Colonic mucosa (tissue), 4 donors: Measurements from ENCODE around the gene IL32. TPM values are rescaled to one million over a fixed set of nuclear protein-coding genes. Genes with fewer than 3 reads are reported as not detected.
A peak's percentile ranks its signal among the peaks of the same experiment; 100 is the strongest.

Experiments used
- DNase-seq: peaks from one replicate; pipeline ENCODE4 v3.0.0-alpha.2; 2020
- H3K27ac ChIP-seq: fragments of 200-600 bp; one replicate; pipeline ENCODE4 v1.8.0; 2021
- H3K27me3 ChIP-seq: fragments of 200-600 bp; one replicate; pipeline ENCODE4 v1.8.0; 2021
- H3K36me3 ChIP-seq: fragments of 200-600 bp; one replicate; pipeline ENCODE4 v1.8.0; 2021
- H3K4me1 ChIP-seq: fragments of 200-600 bp; one replicate; pipeline ENCODE4 v1.8.0; 2021; ENCODE audit warnings: mild to moderate bottlenecking
- H3K4me3 ChIP-seq: fragments of 200-600 bp; one replicate; pipeline ENCODE4 v1.8.0; 2021
- H3K9ac ChIP-seq, 2 donors: one replicate each; pipeline ENCODE4 v1.7.0; 2013; ENCODE audit warnings: control low read depth in 2 of 2, low read depth in 2 of 2, low read length in 2 of 2
- H3K9me3 ChIP-seq: fragments of 200-600 bp; one replicate; pipeline ENCODE4 v1.8.0; 2021
- intact Hi-C: fragments of 100-400 bp; cut with DNase I; formaldehyde crosslinking; loops from one replicate; pipeline ENCODE4 v1.14.1; 2022
- total RNA-seq, 2 donors: library from RNA; stranded (reverse); fragmentation: NEBNext Ultra II Directional in 1 of 2; extraction: Animal tissue kit (Norgen Biotek cat#: 25700) in 1 of 2; gene quantifications; one replicate each; pipeline ENCODE4 v1.2.1, GENCODE V29; 2021
- TF ChIP-seq, protein P1 (sequence below): fragments of 200-600 bp; IDR thresholded peaks from one replicate; pipeline ENCODE4 v1.8.0; 2022; ENCODE audit warnings: antibody characterized with exemption, mild to moderate bottlenecking
- donor health status: healthy.
- donor health status: DM: no; HTN: no; CAD: no.
- donor health status: DM: no; HTN: no; CAD: no.

The IL32 gene
- total RNA-seq, 2 donors from 2014 or later, result 256 to 329 TPM

DNA sequence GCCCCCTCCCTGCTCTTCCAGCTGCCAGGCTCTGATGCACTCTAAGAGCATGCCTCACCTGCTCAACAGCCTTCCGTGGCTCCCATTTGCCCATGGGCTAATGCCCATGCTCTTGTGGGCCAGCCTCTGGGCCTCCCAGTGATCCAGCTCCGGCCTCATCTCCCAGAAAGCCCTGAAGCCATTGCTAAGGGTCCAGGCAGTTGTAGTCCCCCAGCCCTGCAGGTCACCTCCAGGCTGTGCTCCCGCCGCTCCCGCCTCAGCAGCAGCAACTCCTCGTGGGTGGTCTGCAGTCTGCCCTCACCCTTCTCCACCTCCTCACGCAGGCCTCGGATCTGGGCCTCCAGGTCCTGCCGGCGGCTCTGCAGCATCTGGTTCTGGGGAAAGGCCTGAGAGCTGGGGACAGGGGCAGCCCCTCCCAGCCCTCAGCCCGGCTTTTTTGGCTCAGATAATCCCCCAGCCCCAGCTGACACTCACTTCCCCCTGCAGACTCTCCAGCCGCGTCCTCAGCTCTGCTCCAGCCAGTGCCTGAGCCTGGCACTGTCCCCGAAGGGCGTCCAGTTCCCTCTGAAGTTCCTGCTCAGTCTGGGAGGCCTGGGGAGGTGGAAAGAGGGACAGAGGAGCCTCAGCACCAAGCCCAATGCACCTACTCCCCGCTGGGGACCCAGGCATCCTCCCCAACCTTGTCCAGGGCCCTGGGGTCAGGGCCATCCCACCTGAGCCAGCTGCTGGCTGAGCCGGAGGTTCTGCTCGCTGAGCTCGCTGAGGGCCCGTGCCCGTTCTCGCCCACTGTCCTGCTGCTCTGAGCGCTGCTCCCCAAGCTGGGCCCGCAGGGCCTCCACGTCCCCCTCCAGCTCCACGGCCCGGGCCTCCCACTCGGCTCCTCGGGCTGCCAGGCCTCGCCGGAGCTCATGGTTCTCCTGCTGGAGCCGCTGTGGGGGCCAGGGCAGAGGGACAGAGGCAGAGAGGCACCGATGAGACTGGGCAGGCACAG, 34.9 kb upstream of the IL32 start:
- DNase-seq, result no peak
- H3K4me3 ChIP-seq, result no peak overlapping the region
- no peaks in the 10 kb centered on the region for H3K9me3 ChIP-seq
- H3K9ac ChIP-seq, result no peak overlapping the region
- intact Hi-C loops, result no loop called here
- peaks cover 12% of the 10 kb centered on the region for H3K4me1 ChIP-seq
- TF ChIP-seq, protein P1, sequence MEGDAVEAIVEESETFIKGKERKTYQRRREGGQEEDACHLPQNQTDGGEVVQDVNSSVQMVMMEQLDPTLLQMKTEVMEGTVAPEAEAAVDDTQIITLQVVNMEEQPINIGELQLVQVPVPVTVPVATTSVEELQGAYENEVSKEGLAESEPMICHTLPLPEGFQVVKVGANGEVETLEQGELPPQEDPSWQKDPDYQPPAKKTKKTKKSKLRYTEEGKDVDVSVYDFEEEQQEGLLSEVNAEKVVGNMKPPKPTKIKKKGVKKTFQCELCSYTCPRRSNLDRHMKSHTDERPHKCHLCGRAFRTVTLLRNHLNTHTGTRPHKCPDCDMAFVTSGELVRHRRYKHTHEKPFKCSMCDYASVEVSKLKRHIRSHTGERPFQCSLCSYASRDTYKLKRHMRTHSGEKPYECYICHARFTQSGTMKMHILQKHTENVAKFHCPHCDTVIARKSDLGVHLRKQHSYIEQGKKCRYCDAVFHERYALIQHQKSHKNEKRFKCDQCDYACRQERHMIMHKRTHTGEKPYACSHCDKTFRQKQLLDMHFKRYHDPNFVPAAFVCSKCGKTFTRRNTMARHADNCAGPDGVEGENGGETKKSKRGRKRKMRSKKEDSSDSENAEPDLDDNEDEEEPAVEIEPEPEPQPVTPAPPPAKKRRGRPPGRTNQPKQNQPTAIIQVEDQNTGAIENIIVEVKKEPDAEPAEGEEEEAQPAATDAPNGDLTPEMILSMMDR, result no peak
- no peak overlapping the region for H3K27ac ChIP-seq
- H3K36me3 ChIP-seq, result no peaks in the 10 kb centered on the region
- H3K27me3 ChIP-seq, result peaks cover 11% of the 10 kb centered on the region

DNA sequence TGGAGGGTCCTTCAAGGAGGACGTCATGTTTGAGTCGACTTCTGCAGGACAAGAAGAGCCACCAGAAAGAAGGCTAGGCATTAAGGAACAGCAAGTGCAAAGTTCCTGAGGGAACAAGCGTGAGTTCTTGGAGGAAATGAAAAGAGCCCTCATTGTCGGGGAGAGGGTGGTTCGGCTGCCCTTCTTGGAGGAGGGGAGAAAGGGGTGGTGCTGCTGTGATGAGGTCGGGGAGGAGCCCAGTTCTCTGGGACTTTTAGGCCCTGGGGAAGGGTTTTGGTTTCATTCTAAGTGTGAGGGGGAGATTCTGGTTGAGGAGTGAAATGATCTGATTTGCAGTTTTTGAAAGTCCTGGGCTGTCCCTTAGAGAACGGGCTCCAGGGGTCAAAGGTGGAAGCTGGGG, 32.8 kb upstream of the IL32 start:
- H3K27me3 ChIP-seq, result peaks cover 16% of the 10 kb centered on the region
- intact Hi-C loops, result no loop called here
- TF ChIP-seq, protein P1, result no peak
- H3K27ac ChIP-seq, result no peak overlapping the region
- H3K4me1 ChIP-seq, result peaks cover 12% of the 10 kb centered on the region
- no peak overlapping the region for H3K4me3 ChIP-seq
- H3K9ac ChIP-seq, result no peak overlapping the region
- DNase-seq, result no peak
- H3K9me3 ChIP-seq, result no peaks in the 10 kb centered on the region
- H3K36me3 ChIP-seq, result no peaks in the 10 kb centered on the region

DNA sequence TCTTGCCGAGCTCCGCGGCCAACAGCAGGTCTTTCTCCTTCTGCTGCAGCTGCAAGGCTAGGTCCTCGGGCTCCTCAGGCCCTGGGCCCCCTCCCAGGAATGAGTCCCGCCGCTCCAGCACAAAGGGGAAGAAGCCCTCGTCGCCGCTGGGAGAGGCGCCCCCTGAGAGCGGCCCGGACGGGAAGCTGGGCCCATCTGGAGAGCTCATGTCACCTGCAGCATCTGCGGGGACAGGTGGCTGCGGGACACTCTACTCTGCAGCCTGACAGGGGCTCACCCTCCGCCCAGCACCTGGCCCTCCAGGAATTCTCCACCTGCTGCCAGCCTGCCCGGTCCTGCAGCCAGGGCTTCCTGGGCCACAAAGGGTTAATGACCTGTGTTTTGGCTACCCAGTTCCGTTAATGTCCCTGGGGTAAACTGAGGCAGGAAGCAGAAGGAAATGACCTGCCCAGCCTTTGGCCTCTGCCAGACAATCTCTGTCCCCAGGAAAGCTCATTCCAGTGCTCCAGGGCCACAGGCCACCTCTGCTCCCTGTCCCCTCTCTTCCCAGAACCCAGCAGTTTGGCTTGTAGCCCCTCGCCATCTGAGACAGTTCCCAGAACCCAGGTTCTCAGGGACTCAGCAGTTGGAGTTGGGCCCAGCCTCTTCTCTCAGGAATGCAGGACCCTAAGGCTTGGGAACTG, 30.0 kb upstream of the IL32 start:
- Histone ChIP-seq H3K9ac (peak overlapping the region in 1 of 2 donors; percentile 82), H3K4me3 (peak overlapping the region; percentile 54), H3K4me1 (peaks cover 9% of the 10 kb centered on the region), H3K9me3 (no peaks in the 10 kb centered on the region), H3K36me3 (no peaks in the 10 kb centered on the region), H3K27ac (no peak overlapping the region), H3K27me3 (peaks cover 12% of the 10 kb centered on the region)
- DNase-seq, result no peak
- intact Hi-C loops, result no loop called here
- TF ChIP-seq, protein P1, result no peak

DNA sequence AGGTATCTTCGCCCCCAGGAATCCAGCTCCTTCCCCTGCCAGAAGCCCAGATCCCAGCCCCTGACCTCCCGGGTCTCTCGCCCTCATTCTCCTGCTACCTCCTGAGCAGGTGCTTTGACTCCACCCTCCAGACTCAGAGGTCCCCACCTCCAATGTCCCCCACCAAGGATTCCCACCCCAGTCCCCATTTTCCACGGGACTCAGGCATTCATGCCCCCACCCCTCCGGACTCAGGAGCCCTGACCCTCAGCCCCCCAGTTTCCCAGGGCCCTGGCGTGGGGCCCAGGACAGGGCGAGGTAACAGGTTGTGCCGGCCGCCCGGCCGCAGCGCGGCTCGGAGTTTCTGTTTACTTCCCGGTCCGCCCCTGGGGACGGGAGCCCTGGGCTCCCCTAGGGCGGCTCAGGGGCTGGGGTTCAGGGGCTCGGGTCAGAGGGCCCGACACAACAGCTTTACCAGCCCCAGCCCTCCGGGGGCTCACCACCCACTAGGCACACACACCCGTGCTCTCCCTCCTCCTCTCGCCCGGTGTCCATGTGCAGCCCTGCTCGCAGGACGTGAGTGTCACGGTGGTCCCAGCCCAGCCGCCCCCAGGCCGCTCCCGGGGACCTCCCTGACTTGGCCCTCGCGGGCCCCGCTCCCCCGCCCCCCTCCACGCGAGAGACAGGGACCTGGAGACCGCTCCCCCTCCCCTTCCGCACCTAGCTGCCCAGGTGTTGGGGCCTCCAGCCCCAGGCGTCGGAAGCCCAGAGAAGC, 29.3 kb upstream of the IL32 start:
- Histone ChIP-seq H3K27ac (peak overlapping the region; percentile 62), H3K9me3 (no peaks in the 10 kb centered on the region), H3K9ac (peak overlapping the region; percentile 61 to 82), H3K4me1 (peaks cover 9% of the 10 kb centered on the region), H3K4me3 (peak overlapping the region; percentile 54), H3K27me3 (peaks cover 12% of the 10 kb centered on the region), H3K36me3 (no peaks in the 10 kb centered on the region)
- DNase-seq, result peak; percentile 67
- intact Hi-C loops, result no loop called here
- TF ChIP-seq, protein P1, result no peak

DNA sequence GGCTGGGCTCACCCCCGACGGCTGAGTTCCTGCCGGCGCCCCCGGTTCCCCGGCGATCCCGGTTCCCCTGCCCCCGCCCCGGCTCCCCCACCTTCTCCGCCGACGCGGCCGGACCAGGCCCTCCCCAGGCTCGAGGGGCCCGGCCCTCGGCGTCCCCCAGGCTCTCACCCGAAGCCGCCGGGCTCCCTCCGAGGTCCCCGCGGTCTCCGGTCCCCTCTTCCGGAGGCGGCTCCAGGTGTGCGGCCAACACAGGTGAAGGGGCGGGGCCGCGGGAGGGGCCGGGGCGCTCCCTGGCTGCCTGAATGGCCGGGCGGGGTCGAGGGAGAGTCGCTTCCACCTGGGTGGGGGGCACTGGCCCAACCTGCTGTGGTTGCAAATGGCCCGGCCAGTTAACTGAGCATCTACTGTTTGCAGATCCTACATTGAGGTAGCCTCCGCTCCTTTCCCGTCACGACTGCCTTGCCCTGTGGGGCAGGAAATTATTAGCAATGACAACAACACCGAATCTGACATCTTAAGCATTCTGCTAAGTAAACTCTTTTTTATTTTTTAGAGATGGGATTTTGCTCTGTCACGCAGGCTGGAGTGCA, 28.6 kb upstream of the IL32 start, which contains the start of gene BICDL2:
Gene BICDL2, minus strand, starts transcription at position 219 of the 590 bp plus-strand sequence. CDS start 1,448 bp downstream, outside the sequence.
- TF ChIP-seq, protein P1, result no peak
- peak within 1 kb of the TSS; percentile 62 for H3K27ac ChIP-seq
- peak; percentile 90 for DNase-seq

More for the DNA sequence above, 28.6 kb upstream of the IL32 start, which contains the start of gene BICDL2:
- Histone ChIP-seq H3K4me3 (peak within 1 kb of the TSS; percentile 54), H3K27me3 (peaks cover 12% of the 10 kb centered on the region), H3K9me3 (no peaks in the 10 kb centered on the region), H3K36me3 (no peaks in the 10 kb centered on the region), H3K4me1 (peaks cover 9% of the 10 kb centered on the region), H3K9ac (peak within 1 kb of the TSS; percentile 61 to 82)
- intact Hi-C loops, result no loop called here
